Breast epithelium (tissue), 4 donors: ENCODE data around the gene PRDM16. TPM values are rescaled to one million over a fixed set of nuclear protein-coding genes. Genes with fewer than 3 reads are reported as not detected.

ENCODE experiments used
- DNase-seq, 2 donors: peaks; one replicate each; pipeline ENCODE4 v3.0.0-alpha.2; 2019; ENCODE audit warnings: low spot score in 2 of 2
- H3K27ac ChIP-seq, 2 donors: fragments of 200-600 bp; sonication (generic) in 1 of 2; one replicate each; pipeline ENCODE4 v1.5.1; 2016 to 2019; ENCODE audit warnings: mild to moderate bottlenecking in 1 of 2
- H3K27me3 ChIP-seq, 2 donors: fragments of 200-600 bp; sonication (generic) in 1 of 2; one replicate each; pipeline versions ENCODE4 v1.5.1 to v1.6.0; 2017 to 2019; ENCODE audit warnings: control low read depth in 1 of 2, mild to moderate bottlenecking in 1 of 2
- H3K36me3 ChIP-seq: fragments of 200-600 bp; one replicate; pipeline ENCODE4 v1.5.1; 2019
- H3K4me1 ChIP-seq, 2 donors: fragments of 200-600 bp; sonication (generic); one replicate each; pipeline ENCODE4 v1.5.1; 2016 to 2019; ENCODE audit warnings: control low read depth in 1 of 2
- H3K4me3 ChIP-seq, 3 donors: fragments of 200-600 bp; sonication (generic); 1 replicate in 2 of 3; 2 replicates in 1 of 3; pipeline ENCODE4 v1.5.1; 2016 to 2019; ENCODE audit warnings: mild to moderate bottlenecking in 3 of 3, moderate library complexity in 2 of 3
- H3K9me3 ChIP-seq, 2 donors: fragments of 200-600 bp; sonication (generic) in 1 of 2; one replicate each; pipeline ENCODE4 v1.5.1; 2016 to 2019; ENCODE audit warnings: control low read depth in 1 of 2
- POLR2A ChIP-seq: fragments of 450-650 bp; IDR thresholded peaks from one replicate; pipeline ENCODE4 v1.6.1; 2016; ENCODE audit warnings: antibody characterized with exemption, mild to moderate bottlenecking, moderate library complexity
- POLR2AphosphoS5 ChIP-seq, 3 donors: sonication (generic); formaldehyde crosslinking; IDR thresholded peaks; one replicate each; pipeline ENCODE4 v1.6.1; 2017; ENCODE audit warnings: antibody characterized with exemption in 3 of 3
- intact Hi-C: fragments of 100-400 bp; cut with DNase I; formaldehyde crosslinking; loops from one replicate; pipeline ENCODE4 v1.15.1; 2023; ENCODE audit warnings: low total_unique reads
- total RNA-seq, 3 donors: library from RNA; depleted of rRNA; stranded (reverse); fragments of >200 nt; gene quantifications; one replicate each; pipeline ENCODE4 v1.1.0, GENCODE V29; 2016
- TF ChIP-seq, protein P1 (sequence below), 3 donors: fragments of 450-650 bp; IDR thresholded peaks; one replicate each; pipeline ENCODE4 v1.5.1; 2016 to 2017; ENCODE audit warnings: antibody characterized with exemption in 3 of 3, mild to moderate bottlenecking in 3 of 3, moderate library complexity in 3 of 3

Gene PRDM16
- total RNA-seq, 3 donors from 2014 or later, result 0.48 to 3.8 (median 3.6) TPM

DNA sequence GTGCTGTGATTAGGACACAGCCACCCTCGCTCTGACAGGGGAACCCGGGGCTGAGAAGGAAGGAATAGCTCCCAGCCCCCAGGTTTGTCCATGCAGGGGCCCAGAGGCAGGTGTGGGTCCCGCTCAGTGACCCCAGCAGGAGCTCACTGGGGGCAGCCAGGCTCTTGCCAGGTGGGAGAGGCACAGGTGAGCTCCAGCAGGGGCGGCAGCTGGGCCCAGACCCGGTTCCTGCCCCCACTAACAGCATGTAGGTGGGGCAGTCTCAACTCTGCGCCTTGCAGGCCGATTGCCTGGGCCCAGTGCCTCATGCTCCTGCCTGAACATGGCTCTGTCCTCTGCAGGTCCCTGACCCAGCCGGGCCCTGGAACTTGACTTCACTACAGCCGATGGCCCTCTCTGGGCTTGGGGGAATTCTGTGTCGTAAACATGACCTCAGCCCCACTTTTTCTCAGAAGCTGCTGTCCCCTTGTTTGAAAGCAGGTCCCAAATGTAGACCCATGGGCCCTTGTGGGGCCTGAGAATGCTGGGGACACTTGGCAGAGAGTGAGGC is 127.0 kb downstream of the PRDM16 start:
- intact Hi-C loops, result no loop called here
- no peak overlapping the region for H3K4me3 ChIP-seq
- peak overlapping the region in 1 of 2 donors; percentile 71 for H3K27ac ChIP-seq
- TF ChIP-seq, protein P1, sequence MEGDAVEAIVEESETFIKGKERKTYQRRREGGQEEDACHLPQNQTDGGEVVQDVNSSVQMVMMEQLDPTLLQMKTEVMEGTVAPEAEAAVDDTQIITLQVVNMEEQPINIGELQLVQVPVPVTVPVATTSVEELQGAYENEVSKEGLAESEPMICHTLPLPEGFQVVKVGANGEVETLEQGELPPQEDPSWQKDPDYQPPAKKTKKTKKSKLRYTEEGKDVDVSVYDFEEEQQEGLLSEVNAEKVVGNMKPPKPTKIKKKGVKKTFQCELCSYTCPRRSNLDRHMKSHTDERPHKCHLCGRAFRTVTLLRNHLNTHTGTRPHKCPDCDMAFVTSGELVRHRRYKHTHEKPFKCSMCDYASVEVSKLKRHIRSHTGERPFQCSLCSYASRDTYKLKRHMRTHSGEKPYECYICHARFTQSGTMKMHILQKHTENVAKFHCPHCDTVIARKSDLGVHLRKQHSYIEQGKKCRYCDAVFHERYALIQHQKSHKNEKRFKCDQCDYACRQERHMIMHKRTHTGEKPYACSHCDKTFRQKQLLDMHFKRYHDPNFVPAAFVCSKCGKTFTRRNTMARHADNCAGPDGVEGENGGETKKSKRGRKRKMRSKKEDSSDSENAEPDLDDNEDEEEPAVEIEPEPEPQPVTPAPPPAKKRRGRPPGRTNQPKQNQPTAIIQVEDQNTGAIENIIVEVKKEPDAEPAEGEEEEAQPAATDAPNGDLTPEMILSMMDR (IDR thresholded peaks at IDR 0.05), result no peak
- TF ChIP-seq POLR2A, result no peak
- TF ChIP-seq POLR2AphosphoS5 (IDR thresholded peaks at IDR 0.05), result no peak
- DNase-seq, result no peak
- H3K27me3 ChIP-seq, result no peaks in the 10 kb centered on the region
- no peaks in the 10 kb centered on the region for H3K36me3 ChIP-seq
- peaks cover 6 to 11% of the 10 kb centered on the region in 2 donors for H3K9me3 ChIP-seq
- H3K4me1 ChIP-seq, result no peaks in the 10 kb centered on the region

DNA sequence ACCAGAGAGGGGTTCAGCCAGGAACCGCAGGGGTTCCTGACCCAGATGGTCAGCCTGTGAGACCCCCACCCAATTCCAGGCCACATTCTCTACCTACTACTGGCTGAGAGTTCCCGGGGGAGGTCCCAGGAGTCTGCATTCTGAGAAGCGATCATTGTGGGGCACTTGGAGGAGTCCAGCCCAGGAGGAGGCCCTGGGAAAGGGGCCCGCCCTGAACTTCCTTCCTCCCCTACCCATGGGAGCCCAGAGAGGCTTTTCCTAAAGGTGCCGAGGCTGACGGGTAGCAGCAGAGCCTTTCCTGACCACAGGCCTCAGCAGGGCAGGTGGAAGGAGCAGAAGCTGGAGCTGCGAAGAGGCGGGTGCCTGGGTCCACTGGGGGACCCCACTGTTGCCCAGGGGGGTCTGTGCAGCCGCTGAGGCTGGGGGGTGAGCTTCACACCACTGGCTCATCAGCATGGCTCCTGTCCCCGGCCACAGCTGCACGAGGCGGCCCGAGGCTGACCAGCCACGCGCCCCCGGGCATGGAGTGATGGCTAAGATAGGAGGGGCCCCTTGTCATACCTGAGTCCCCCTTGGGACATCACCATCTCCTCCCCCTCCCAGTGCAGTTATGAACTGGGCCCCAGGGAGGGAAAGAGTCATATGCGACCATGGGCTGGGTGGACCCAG is 127.7 kb downstream of the PRDM16 start:
- Histone ChIP-seq H3K4me1 (no peaks in the 10 kb centered on the region), H3K36me3 (no peaks in the 10 kb centered on the region), H3K27ac (peak overlapping the region in 1 of 2 donors; percentile 71), H3K9me3 (peaks cover 5% of the 10 kb centered on the region in 2 donors), H3K27me3 (no peaks in the 10 kb centered on the region), H3K4me3 (no peak overlapping the region)
- intact Hi-C loops, result no loop called here
- TF ChIP-seq POLR2A (no peak), POLR2AphosphoS5 (IDR thresholded peaks at IDR 0.05) (no peak)
- TF ChIP-seq, protein P1 (IDR thresholded peaks at IDR 0.05), result no peak
- no peak for DNase-seq

DNA sequence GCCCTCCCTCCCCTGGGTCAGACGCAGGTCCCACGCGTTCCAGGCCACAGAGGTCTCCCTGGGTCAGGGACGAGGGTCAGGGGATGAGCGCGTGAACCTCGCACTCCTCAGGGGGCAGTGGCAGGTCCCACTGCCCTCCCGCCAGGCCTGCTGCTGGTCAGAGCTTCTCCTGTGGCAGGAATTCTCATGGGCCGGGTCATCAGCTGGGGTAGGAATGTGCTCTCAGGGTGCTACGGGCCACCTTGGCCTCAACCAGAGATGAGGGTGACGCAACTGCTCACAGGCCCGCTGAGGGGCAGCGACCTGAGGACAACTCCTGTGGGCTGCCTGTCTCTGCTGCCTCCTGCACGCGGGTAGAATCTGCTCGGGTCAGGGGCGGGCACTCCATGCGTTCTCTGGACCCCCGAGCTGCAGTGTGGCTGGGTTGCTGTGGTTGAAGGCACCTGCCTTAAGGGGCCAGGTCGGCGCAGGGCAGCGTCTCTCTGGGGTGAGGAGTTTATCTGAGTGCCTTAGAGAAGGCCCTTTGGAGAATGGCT is 128.8 kb downstream of the PRDM16 start:
- H3K9me3 ChIP-seq, result no peaks in the 10 kb centered on the region
- H3K27ac ChIP-seq, result peak overlapping the region in 1 of 2 donors; percentile 12
- TF ChIP-seq, protein P1 (IDR thresholded peaks at IDR 0.05), result no peak
- TF ChIP-seq POLR2AphosphoS5 (IDR thresholded peaks at IDR 0.05), result no peak
- TF ChIP-seq POLR2A, result no peak
- no peaks in the 10 kb centered on the region for H3K36me3 ChIP-seq
- no peaks in the 10 kb centered on the region for H3K27me3 ChIP-seq
- H3K4me3 ChIP-seq, result no peak overlapping the region
- H3K4me1 ChIP-seq, result no peaks in the 10 kb centered on the region
- DNase-seq, result no peak
- intact Hi-C loops, result no loop called here

DNA sequence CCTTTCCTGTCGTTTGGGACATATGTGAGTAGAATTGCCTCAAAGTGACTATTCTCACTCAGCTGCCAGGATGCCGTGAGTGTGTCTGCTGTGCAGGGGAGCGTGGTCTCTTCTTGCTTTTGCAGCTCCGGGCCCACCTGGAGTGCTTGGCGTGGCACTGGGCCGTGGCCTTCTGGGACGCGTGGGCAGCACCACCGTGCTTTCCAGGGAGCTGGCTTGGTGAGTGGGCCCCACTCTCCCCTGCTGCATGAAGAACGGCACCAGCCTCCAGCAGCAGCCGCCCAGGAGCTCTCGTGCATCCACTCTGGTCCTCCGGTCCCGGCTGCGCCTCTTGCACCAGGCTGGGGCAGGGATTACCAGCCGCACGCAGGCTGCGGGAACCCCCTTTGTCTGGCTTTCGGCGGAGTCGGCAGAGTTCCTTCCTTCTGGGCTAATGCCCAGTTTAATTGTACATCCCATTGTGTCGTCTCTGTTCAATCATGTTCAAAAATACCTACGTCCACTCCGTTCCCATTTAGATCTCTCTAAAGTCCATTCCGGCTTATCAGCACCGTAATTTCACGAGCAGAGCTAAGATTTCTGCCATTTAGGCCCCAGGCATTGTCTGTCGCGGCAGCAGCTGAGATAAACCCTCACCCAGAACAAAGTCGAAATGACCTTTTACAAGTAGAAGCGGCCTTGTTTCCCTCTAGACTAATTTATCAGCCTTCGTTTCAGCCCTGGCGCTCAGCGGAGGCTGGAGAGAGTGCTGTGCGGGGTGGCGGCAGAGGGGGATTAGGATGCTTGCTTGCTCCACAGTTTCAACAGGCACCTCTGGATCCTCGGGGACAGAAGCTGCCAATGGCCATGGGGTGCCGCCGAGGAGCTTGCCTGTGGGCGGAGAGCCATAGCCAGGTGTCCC is 129.6 kb downstream of the PRDM16 start:
- Histone ChIP-seq H3K4me3 (no peak overlapping the region), H3K36me3 (no peaks in the 10 kb centered on the region), H3K27me3 (no peaks in the 10 kb centered on the region), H3K4me1 (no peaks in the 10 kb centered on the region), H3K9me3 (no peaks in the 10 kb centered on the region), H3K27ac (peak overlapping the region in 1 of 2 donors; percentile 7)
- intact Hi-C loops, result no loop called here
- DNase-seq, result no peak
- TF ChIP-seq POLR2A (no peak), POLR2AphosphoS5 (IDR thresholded peaks at IDR 0.05) (no peak)
- TF ChIP-seq, protein P1 (IDR thresholded peaks at IDR 0.05), result no peak
